GM23338 (cell line): Measurements from ENCODE around the gene COG1. TPM values are rescaled to one million over a fixed set of nuclear protein-coding genes. Genes with fewer than 3 reads are reported as not detected.
A peak's percentile ranks its signal among the peaks of the same experiment; 100 is the strongest.

Source experiments
- ATAC-seq: fragments of 200-7000 bp; cut with Tn5 transposase; 3 replicates; pipeline ENCODE4 v1.9.1; 2020
- DNase-seq: peaks from one replicate; pipeline ENCODE4 v3.0.0-alpha.2; 2015; ENCODE audit warnings: low spot score
- H2AFZ ChIP-seq: fragments of 200-600 bp; sonication (generic); 2 replicates; pipeline ENCODE4 v1.8.0; 2016; ENCODE audit warnings: antibody characterized with exemption, mild to moderate bottlenecking, moderate library complexity
- H3F3A ChIP-seq: fragments of 200-600 bp; sonication (generic); replicated peaks from 2 replicates; pipeline ENCODE4 v1.8.0; 2017; ENCODE audit warnings: antibody characterized with exemption, mixed run types, low read depth
- H3K27ac ChIP-seq: fragments of 200-600 bp; sonication (generic); 2 replicates; pipeline ENCODE4 v1.6.1; 2016; ENCODE audit warnings: low read depth
- H3K27me3 ChIP-seq: fragments of 200-600 bp; sonication (generic); 2 replicates; pipeline ENCODE4 v1.8.0; 2016; ENCODE audit warnings: mild to moderate bottlenecking, mixed run types, moderate library complexity; ENCODE audit not compliant: insufficient read depth
- H3K36me3 ChIP-seq: fragments of 200-600 bp; sonication (generic); 2 replicates; pipeline ENCODE4 v1.8.0; 2016; ENCODE audit warnings: mild to moderate bottlenecking; ENCODE audit not compliant: insufficient read depth
- H3K4me1 ChIP-seq: fragments of 200-600 bp; sonication (generic); 2 replicates; pipeline ENCODE4 v1.8.0; 2016; ENCODE audit warnings: mild to moderate bottlenecking, moderate library complexity; ENCODE audit not compliant: insufficient read depth
- H3K4me2 ChIP-seq: fragments of 200-600 bp; sonication (generic); 2 replicates; pipeline ENCODE4 v1.7.1; 2017; ENCODE audit warnings: mixed run types
- H3K4me3 ChIP-seq: fragments of 200-600 bp; sonication (generic); 2 replicates; pipeline ENCODE4 v1.6.1; 2016; ENCODE audit warnings: mixed run types
- H3K79me2 ChIP-seq: fragments of 200-600 bp; sonication (generic); replicated peaks from 2 replicates; pipeline ENCODE4 v1.8.0; 2017; ENCODE audit warnings: mild to moderate bottlenecking; ENCODE audit not compliant: insufficient read depth
- H3K9me2 ChIP-seq: fragments of 200-600 bp; sonication (generic); 2 replicates; pipeline ENCODE4 v1.8.0; 2017; ENCODE audit not compliant: insufficient read depth
- H4K20me1 ChIP-seq: fragments of 200-600 bp; sonication (generic); replicated peaks from 2 replicates; pipeline ENCODE4 v1.8.0; 2017; ENCODE audit warnings: mild to moderate bottlenecking; ENCODE audit not compliant: insufficient read depth
- H3K27ac Mint-ChIP-seq: 2 replicates; pipeline ENCODE4 v1.8.0; 2020; ENCODE audit warnings: inconsistent platforms, mild to moderate bottlenecking, moderate library complexity, mixed read lengths
- H3K27me3 Mint-ChIP-seq: 3 replicates; pipeline ENCODE4 v1.8.0; 2022; ENCODE audit warnings: low read depth, mild to moderate bottlenecking, moderate library complexity, mixed read lengths, inconsistent platforms; ENCODE audit not compliant: insufficient read depth, poor library complexity
- H3K36me3 Mint-ChIP-seq: 3 replicates; pipeline ENCODE4 v1.8.0; 2021; ENCODE audit warnings: low read depth, mild to moderate bottlenecking, inconsistent platforms, moderate library complexity, mixed read lengths
- H3K4me1 Mint-ChIP-seq: 3 replicates; pipeline ENCODE4 v1.8.0; 2020; ENCODE audit warnings: mild to moderate bottlenecking, inconsistent platforms, mixed read lengths
- H3K4me3 Mint-ChIP-seq: 3 replicates; pipeline ENCODE4 v1.8.0; 2021; ENCODE audit warnings: moderate library complexity, mild to moderate bottlenecking, inconsistent platforms, mixed read lengths
- H3K9me3 Mint-ChIP-seq: 3 replicates; pipeline ENCODE4 v1.8.0; 2020; ENCODE audit warnings: moderate library complexity, mild to moderate bottlenecking, inconsistent platforms, mixed read lengths
- CREB1 ChIP-seq: fragments of 250-450 bp; sonication (Bioruptor Pico); IDR thresholded peaks from 2 replicates; pipeline ENCODE4 v1.5.0; 2020; ENCODE audit warnings: low read depth, mild to moderate bottlenecking, moderate library complexity
- STAT1 ChIP-seq: IDR thresholded peaks from one replicate; pipeline ENCODE4 v1.6.1; 2016; ENCODE audit warnings: antibody characterized with exemption; ENCODE audit not compliant: unreplicated experiment
- ZNF114 ChIP-seq: fragments of 250-450 bp; sonication (Bioruptor Pico); IDR thresholded peaks from 2 replicates; pipeline ENCODE4 v1.5.0; 2020; ENCODE audit warnings: mild to moderate bottlenecking, moderate library complexity
- polyA plus RNA-seq: library from polyadenylated mRNA; unstranded; fragments of >200 nt; fragmentation: Nextera tagmentation; extraction: Ambion mirVana; gene quantifications from 2 replicates; pipeline ENCODE4 v1.2.1, GENCODE V29; 2016
- total RNA-seq: library from RNA; depleted of rRNA; stranded (reverse); fragments of >200 nt; shearing (Covaris generic); gene quantifications from 2 replicates; pipeline ENCODE4 v1.2.3, GENCODE V29; 2014
- TF ChIP-seq, protein P1 (sequence below): fragments of 250-450 bp; sonication (Bioruptor Pico); IDR thresholded peaks from 2 replicates; pipeline ENCODE4 v1.5.0; 2020; ENCODE audit warnings: mild to moderate bottlenecking, moderate library complexity
- TF ChIP-seq, protein P2 (sequence below), 2 experiments: fragments of 200-600 bp in 1 of 2; sonication (generic) in 1 of 2; conservative IDR thresholded peaks; 2 replicates each; pipeline versions ENCODE4 v1.5.1 to v1.6.1; 2016 to 2017; ENCODE audit warnings: antibody characterized with exemption in 2 of 2, low read depth in 2 of 2, mild to moderate bottlenecking in 2 of 2, moderate library complexity in 1 of 2

Gene COG1
- total and polyA plus RNA-seq, 2 experiments from 2014 or later = 15.0 to 26.1 TPM

DNA sequence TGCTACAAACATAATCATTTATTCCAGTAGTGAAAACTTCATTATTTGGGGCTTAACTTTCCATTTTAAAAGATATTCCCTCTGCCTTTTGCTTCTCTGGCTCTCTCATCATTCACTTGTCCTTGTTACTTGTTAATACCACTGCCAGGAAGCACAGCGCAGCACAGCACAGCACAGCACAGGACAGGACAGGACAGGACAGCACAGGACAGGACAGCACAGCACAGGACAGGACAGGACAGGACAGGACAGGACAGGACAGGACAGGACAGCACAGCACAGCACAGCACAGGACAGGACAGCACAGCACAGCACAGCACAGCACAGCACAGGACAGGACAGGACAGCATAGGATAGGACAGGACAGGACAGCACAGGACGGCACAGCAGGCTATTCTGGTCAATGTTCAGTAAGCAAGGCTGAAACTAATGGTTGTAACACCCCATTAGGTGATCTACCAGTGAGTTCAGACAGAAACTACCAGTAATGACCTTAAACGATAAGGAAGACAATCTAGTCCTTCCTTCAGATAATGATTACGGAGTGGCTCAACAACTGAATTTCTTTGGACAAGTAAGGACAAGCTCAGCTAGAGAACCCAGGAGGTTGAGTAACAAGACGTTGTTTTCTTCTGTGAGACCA is 31.9 kb downstream of the COG1 start (continued):
- TF ChIP-seq, protein P1, sequence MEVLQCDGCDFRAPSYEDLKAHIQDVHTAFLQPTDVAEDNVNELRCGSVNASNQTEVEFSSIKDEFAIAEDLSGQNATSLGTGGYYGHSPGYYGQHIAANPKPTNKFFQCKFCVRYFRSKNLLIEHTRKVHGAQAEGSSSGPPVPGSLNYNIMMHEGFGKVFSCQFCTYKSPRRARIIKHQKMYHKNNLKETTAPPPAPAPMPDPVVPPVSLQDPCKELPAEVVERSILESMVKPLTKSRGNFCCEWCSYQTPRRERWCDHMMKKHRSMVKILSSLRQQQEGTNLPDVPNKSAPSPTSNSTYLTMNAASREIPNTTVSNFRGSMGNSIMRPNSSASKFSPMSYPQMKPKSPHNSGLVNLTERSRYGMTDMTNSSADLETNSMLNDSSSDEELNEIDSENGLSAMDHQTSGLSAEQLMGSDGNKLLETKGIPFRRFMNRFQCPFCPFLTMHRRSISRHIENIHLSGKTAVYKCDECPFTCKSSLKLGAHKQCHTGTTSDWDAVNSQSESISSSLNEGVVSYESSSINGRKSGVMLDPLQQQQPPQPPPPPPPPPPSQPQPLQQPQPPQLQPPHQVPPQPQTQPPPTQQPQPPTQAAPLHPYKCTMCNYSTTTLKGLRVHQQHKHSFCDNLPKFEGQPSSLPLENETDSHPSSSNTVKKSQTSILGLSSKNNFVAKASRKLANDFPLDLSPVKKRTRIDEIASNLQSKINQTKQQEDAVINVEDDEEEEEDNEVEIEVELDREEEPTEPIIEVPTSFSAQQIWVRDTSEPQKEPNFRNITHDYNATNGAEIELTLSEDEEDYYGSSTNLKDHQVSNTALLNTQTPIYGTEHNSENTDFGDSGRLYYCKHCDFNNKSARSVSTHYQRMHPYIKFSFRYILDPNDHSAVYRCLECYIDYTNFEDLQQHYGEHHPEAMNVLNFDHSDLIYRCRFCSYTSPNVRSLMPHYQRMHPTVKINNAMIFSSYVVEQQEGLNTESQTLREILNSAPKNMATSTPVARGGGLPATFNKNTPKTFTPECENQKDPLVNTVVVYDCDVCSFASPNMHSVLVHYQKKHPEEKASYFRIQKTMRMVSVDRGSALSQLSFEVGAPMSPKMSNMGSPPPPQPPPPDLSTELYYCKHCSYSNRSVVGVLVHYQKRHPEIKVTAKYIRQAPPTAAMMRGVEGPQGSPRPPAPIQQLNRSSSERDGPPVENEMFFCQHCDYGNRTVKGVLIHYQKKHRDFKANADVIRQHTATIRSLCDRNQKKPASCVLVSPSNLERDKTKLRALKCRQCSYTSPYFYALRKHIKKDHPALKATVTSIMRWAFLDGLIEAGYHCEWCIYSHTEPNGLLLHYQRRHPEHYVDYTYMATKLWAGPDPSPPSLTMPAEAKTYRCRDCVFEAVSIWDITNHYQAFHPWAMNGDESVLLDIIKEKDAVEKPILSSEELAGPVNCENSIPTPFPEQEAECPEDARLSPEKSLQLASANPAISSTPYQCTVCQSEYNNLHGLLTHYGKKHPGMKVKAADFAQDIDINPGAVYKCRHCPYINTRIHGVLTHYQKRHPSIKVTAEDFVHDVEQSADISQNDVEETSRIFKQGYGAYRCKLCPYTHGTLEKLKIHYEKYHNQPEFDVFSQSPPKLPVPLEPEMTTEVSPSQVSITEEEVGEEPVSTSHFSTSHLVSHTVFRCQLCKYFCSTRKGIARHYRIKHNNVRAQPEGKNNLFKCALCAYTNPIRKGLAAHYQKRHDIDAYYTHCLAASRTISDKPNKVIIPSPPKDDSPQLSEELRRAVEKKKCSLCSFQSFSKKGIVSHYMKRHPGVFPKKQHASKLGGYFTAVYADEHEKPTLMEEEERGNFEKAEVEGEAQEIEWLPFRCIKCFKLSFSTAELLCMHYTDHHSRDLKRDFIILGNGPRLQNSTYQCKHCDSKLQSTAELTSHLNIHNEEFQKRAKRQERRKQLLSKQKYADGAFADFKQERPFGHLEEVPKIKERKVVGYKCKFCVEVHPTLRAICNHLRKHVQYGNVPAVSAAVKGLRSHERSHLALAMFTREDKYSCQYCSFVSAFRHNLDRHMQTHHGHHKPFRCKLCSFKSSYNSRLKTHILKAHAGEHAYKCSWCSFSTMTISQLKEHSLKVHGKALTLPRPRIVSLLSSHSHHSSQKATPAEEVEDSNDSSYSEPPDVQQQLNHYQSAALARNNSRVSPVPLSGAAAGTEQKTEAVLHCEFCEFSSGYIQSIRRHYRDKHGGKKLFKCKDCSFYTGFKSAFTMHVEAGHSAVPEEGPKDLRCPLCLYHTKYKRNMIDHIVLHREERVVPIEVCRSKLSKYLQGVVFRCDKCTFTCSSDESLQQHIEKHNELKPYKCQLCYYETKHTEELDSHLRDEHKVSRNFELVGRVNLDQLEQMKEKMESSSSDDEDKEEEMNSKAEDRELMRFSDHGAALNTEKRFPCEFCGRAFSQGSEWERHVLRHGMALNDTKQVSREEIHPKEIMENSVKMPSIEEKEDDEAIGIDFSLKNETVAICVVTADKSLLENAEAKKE (CRISPR knock-in tag) = no peak

DNA sequence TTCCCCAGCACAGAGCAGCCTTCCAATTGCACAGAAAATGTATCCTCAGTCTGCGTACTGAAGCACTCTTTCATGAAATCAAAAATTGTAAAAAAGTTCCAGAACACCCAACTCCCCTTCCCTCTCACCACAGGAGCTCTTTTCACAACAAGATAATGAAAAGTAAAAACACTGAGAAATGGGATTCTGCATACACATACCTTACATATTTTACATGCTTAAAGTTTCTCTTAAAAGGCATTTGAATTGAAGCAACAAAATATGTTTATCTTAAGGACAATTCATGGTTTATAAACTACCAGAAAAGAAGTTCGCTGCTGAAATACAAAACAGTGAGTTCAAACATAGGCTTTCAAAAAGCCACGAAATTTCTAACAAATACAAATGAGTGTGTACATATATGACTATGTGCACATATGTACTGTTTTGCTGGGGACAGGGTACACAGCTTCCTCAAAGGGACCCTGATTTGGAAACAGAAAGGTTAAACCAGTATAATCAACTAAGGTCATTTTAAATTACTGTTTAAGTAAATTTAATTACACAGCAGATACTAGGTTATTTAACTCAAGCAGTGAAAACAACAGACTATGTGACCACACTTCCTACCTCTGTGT is 33.8 kb downstream of the COG1 start:
- H3K9me2 ChIP-seq = no peaks in the 10 kb centered on the region
- peaks cover 13% of the 10 kb centered on the region; the same call in 2 of the 3 replicates for H3K36me3 Mint-ChIP-seq
- H3K27me3 ChIP-seq = no peaks in the 10 kb centered on the region
- TF ChIP-seq ZNF114 (CRISPR knock-in tag) (no peak), CREB1 (CRISPR knock-in tag) (no peak), STAT1 (no peak)
- TF ChIP-seq, protein P2, sequence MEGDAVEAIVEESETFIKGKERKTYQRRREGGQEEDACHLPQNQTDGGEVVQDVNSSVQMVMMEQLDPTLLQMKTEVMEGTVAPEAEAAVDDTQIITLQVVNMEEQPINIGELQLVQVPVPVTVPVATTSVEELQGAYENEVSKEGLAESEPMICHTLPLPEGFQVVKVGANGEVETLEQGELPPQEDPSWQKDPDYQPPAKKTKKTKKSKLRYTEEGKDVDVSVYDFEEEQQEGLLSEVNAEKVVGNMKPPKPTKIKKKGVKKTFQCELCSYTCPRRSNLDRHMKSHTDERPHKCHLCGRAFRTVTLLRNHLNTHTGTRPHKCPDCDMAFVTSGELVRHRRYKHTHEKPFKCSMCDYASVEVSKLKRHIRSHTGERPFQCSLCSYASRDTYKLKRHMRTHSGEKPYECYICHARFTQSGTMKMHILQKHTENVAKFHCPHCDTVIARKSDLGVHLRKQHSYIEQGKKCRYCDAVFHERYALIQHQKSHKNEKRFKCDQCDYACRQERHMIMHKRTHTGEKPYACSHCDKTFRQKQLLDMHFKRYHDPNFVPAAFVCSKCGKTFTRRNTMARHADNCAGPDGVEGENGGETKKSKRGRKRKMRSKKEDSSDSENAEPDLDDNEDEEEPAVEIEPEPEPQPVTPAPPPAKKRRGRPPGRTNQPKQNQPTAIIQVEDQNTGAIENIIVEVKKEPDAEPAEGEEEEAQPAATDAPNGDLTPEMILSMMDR (conservative IDR thresholded peaks at IDR 0.05; ENCODE audit: low read depth in 2 of 2) = no peak
- TF ChIP-seq, protein P1 (CRISPR knock-in tag) = no peak
- peak overlapping the region; percentile 40 for H3K4me3 Mint-ChIP-seq
- no peak for ATAC-seq
- DNase-seq = peak; percentile 56
- H2AFZ ChIP-seq = no peak overlapping the region
- H3K4me3 ChIP-seq = peak overlapping the region; percentile 10; the same call in 1 of the 2 replicates
- H3K79me2 ChIP-seq = peaks cover 97% of the 10 kb centered on the region
- H3K36me3 ChIP-seq = no peaks in the 10 kb centered on the region
- H3K4me2 ChIP-seq = peak overlapping the region; percentile 42
- H3K9me3 Mint-ChIP-seq = no peaks in the 10 kb centered on the region
- H3F3A ChIP-seq = no peaks in the 10 kb centered on the region
- H4K20me1 ChIP-seq = peaks cover 26% of the 10 kb centered on the region; the same call in 1 of the 2 replicates
- peaks cover 39% of the 10 kb centered on the region for H3K4me1 ChIP-seq
- peak overlapping the region; percentile 84 for H3K27ac Mint-ChIP-seq
- peak overlapping the region; percentile 85 for H3K27ac ChIP-seq
- H3K4me1 Mint-ChIP-seq = peaks cover 49% of the 10 kb centered on the region
- H3K27me3 Mint-ChIP-seq = peaks cover 9% of the 10 kb centered on the region
